ENCODE data around the gene ZNF579. TPM values are rescaled to one million over a fixed set of nuclear protein-coding genes. Genes with fewer than 3 reads are reported as not detected.

The ZNF579 gene
- total and polyA plus RNA-seq, 8 donors, result 3.1 to 13.0 (median 9.9) TPM

GRCh38 chr19:55614711-55615542, 34.3 kb upstream of the ZNF579 start:
- Histone ChIP-seq H3K27ac (no peak overlapping the region), H3K36me3 (peaks cover 16 to 64% (median 60%) of the 10 kb centered on the region in 4 donors), H3K27me3 (no peaks in the 10 kb centered on the region), H3K9me3 (no peaks in the 10 kb centered on the region), H3K4me3 (no peak overlapping the region), H3K4me1 (peaks cover 8 to 50% (median 17%) of the 10 kb centered on the region in 4 donors)
- TF ChIP-seq POLR2A (IDR thresholded peaks at IDR 0.05) (no peak), POLR2AphosphoS5 (IDR thresholded peaks at IDR 0.05) (no peak), EP300 (IDR thresholded peaks at IDR 0.05) (no peak), CTCF (IDR thresholded peaks at IDR 0.05) (no peak)
- DNase-seq, result no peak
- intact Hi-C loops (cut with DNase I; ENCODE audit: low total_unique reads), result loop anchor here (5.0 kb wide), 1 partner anchor 103 kb away; no protein-coding TSS in a partner anchor
- 95 to 98% (median 97%) methylated on average over 53 to 98 of the region's 98 CpGs for WGBS, 5 donors

GRCh38 chr19:55613930-55614710, 33.5 kb upstream of the ZNF579 start:
- Histone ChIP-seq H3K27me3 (no peaks in the 10 kb centered on the region), H3K4me3 (no peak overlapping the region), H3K36me3 (peaks cover 16 to 72% (median 68%) of the 10 kb centered on the region in 4 donors), H3K27ac (no peak overlapping the region), H3K4me1 (peaks cover under 1 to 50% (median 15%) of the 10 kb centered on the region in 4 donors), H3K9me3 (no peaks in the 10 kb centered on the region)
- WGBS, 5 donors, result 91 to 95% (median 94%) methylated on average over 19 to 75 of the region's 75 CpGs
- intact Hi-C loops (cut with DNase I; ENCODE audit: low total_unique reads), result loop anchor here (5.0 kb wide), 1 partner anchor 102 kb away; no protein-coding TSS in a partner anchor
- no peak for DNase-seq
- TF ChIP-seq POLR2AphosphoS5 (IDR thresholded peaks at IDR 0.05), result no peak
- no peak for TF ChIP-seq CTCF (IDR thresholded peaks at IDR 0.05)
- no peak for TF ChIP-seq EP300 (IDR thresholded peaks at IDR 0.05)
- no peak for TF ChIP-seq POLR2A (IDR thresholded peaks at IDR 0.05)

GRCh38 chr19:55613396-55613795, 32.7 kb upstream of the ZNF579 start:
- no peak overlapping the region for H3K27ac ChIP-seq
- H3K4me1 ChIP-seq, result peaks cover 0 to 50% (median 12%) of the 10 kb centered on the region in 4 donors
- intact Hi-C loops (cut with DNase I; ENCODE audit: low total_unique reads), result loop anchor here (5.0 kb wide), 1 partner anchor 101 kb away; no protein-coding TSS in a partner anchor
- H3K4me3 ChIP-seq, result no peak overlapping the region
- peaks cover 16 to 78% (median 71%) of the 10 kb centered on the region in 4 donors for H3K36me3 ChIP-seq
- no peaks in the 10 kb centered on the region for H3K9me3 ChIP-seq
- no peak for DNase-seq
- TF ChIP-seq POLR2AphosphoS5 (IDR thresholded peaks at IDR 0.05), result no peak
- no peak for TF ChIP-seq CTCF (IDR thresholded peaks at IDR 0.05)
- no peak for TF ChIP-seq EP300 (IDR thresholded peaks at IDR 0.05)
- TF ChIP-seq POLR2A (IDR thresholded peaks at IDR 0.05), result no peak
- H3K27me3 ChIP-seq, result no peaks in the 10 kb centered on the region
- WGBS, 5 donors, result 93 to 96% (median 94%) methylated on average over 9 to 27 of the region's 27 CpGs

- Histone ChIP-seq H3K27ac (no peak overlapping the region), H3K36me3 (peaks cover 16 to 74% (median 62%) of the 10 kb centered on the region in 4 donors), H3K4me1 (peaks cover 0 to 58% (median 19%) of the 10 kb centered on the region in 4 donors), H3K27me3 (no peaks in the 10 kb centered on the region), H3K4me3 (no peak overlapping the region), H3K9me3 (no peaks in the 10 kb centered on the region)
- 80 to 93% (median 83%) methylated on average over 3 of the region's 3 CpGs for WGBS, 5 donors
- DNase-seq, result no peak
- intact Hi-C loops (cut with DNase I; ENCODE audit: low total_unique reads), result loop anchor here (5.0 kb wide), 1 partner anchor 100 kb away; no protein-coding TSS in a partner anchor
- TF ChIP-seq CTCF (IDR thresholded peaks at IDR 0.05), result no peak
- TF ChIP-seq EP300 (IDR thresholded peaks at IDR 0.05), result no peak
- TF ChIP-seq POLR2A (IDR thresholded peaks at IDR 0.05), result no peak
- TF ChIP-seq POLR2AphosphoS5 (IDR thresholded peaks at IDR 0.05), result no peak
These were observed 31.5 kb upstream of the ZNF579 start for GRCh38 chr19:55611983-55612645.

Data from stomach (tissue), 9 donors.